ENCODE measurements around the gene SLC66A3. TPM values are rescaled to one million over a fixed set of nuclear protein-coding genes. Genes with fewer than 3 reads are reported as not detected.

SLC66A3 gene
- total RNA-seq, 1 experiment from 2014 or later = 13.3 TPM

DNA sequence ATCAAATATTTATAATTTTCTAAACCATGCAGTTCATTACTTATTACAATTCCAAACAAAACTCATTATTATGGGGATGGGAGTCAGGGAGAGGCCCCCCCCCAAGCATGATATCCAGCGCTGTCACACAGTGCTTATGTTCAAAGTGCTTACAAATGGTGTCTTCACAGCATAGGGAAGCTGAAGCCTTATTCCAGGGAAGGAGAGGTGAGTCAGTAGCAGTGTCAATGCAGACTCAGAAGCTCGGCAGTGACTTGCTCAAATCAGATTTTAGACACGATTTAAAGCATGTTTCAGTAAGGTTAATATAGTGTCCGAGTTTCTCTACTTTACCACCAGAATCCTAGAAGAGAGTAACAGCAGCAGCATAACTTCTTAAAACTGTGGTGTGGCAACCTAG, 24.6 kb downstream of the SLC66A3 start:
- H3K23ac ChIP-seq (ENCODE audit: insufficient read length, low read depth, low read length) = no peak overlapping the region
- no peaks in the 10 kb centered on the region for H3K9me3 ChIP-seq (ENCODE audit: control insufficient read depth, low read depth, low read length)
- H3K18ac ChIP-seq (ENCODE audit: insufficient read length, low read depth, low read length) = no peak overlapping the region
- H3K4me1 Mint-ChIP-seq = peaks cover 4% of the 10 kb centered on the region in 2 experiments; a peak in 2 of 4 replicates
- H4K8ac ChIP-seq (replicated peaks; ENCODE audit: insufficient read length, low read depth, low read length) = no peak overlapping the region
- no peak overlapping the region for H4K91ac ChIP-seq (ENCODE audit: insufficient read length, low read depth, low read length)
- H4K5ac ChIP-seq (ENCODE audit: insufficient read length, low read depth, low read length) = no peak overlapping the region
- H2AK5ac ChIP-seq (ENCODE audit: insufficient read length, low read length) = no peak overlapping the region
- H3T11ph ChIP-seq (ENCODE audit: low read length) = no peak overlapping the region
- no CpG with 5 or more reads among the region's 4 CpGs for WGBS (ENCODE audit: extremely low coverage, insufficient read length, low lambda C conversion rate)
- no peak overlapping the region for H3K56ac ChIP-seq (ENCODE audit: insufficient read length, low read depth, low read length)
- DNase-seq = no peak
- H2BK20ac ChIP-seq (ENCODE audit: low read depth, low read length, poor library complexity, severe bottlenecking) = no peak overlapping the region
- H3K36me3 Mint-ChIP-seq (ENCODE audit: insufficient read depth in 1 of 3, low read depth in 3 of 3) = peaks cover 0 to 4% (median 4%) of the 10 kb centered on the region in 3 experiments; a peak in 4 of 7 replicates
- no peaks in the 10 kb centered on the region for H3K79me1 ChIP-seq (ENCODE audit: insufficient read depth, low read depth, low read length, poor library complexity, severe bottlenecking)
- H3K14ac ChIP-seq (ENCODE audit: insufficient read depth, low read length) = no peak overlapping the region
- H2AFZ ChIP-seq (ENCODE audit: low read length) = no peak overlapping the region
- H3K4me2 ChIP-seq (ENCODE audit: insufficient read depth, insufficient read length, low read length) = no peak overlapping the region
- no peak overlapping the region for H2BK15ac ChIP-seq (ENCODE audit: low read depth, low read length)
- H2BK5ac ChIP-seq (ENCODE audit: insufficient read length, low read length) = no peak overlapping the region
- no peak for TF ChIP-seq CTCF (conservative IDR thresholded peaks at IDR 0.05)
- H3K27me3 Mint-ChIP-seq (ENCODE audit: low read depth) = no peaks in the 10 kb centered on the region
- no peaks in the 10 kb centered on the region for H3K4me1 ChIP-seq (ENCODE audit: insufficient read depth, low read length)
- no peak overlapping the region for H3K4ac ChIP-seq (ENCODE audit: low read depth, low read length)
- H3K4me3 Mint-ChIP-seq = no peak overlapping the region
- H3K27me3 ChIP-seq (ENCODE audit: insufficient read depth, low read length) = no peaks in the 10 kb centered on the region
- no peaks in the 10 kb centered on the region for H3K9me3 Mint-ChIP-seq
- no peaks in the 10 kb centered on the region for H3K79me2 ChIP-seq (ENCODE audit: insufficient read depth, low read length)
- no peak overlapping the region for H3K27ac Mint-ChIP-seq
- H2BK12ac ChIP-seq (ENCODE audit: insufficient read length, low read depth, low read length) = no peak overlapping the region
- no peak overlapping the region for H3K9ac ChIP-seq (ENCODE audit: extremely low read depth, insufficient read length, low read length)
- H3K23me2 ChIP-seq (ENCODE audit: insufficient read length, low read depth, low read length, poor library complexity, severe bottlenecking) = no peaks in the 10 kb centered on the region
- no peak overlapping the region for H3K27ac ChIP-seq (ENCODE audit: insufficient read length, low read depth, low read length)
- H2BK120ac ChIP-seq (ENCODE audit: low read depth, low read length, poor library complexity, severe bottlenecking) = no peak overlapping the region
- H4K20me1 ChIP-seq (ENCODE audit: control insufficient read depth, insufficient read depth, insufficient read length) = no peaks in the 10 kb centered on the region
